ENCODE measurements around the gene BHMT2. TPM values are rescaled to one million over a fixed set of nuclear protein-coding genes. Genes with fewer than 3 reads are reported as not detected.

BHMT2 gene
- total RNA-seq, 2 experiments from 2014 or later: not detected

- H3K36me3 Mint-ChIP-seq (ENCODE audit: low read depth): no peaks in the 10 kb centered on the region
- ATAC-seq (no peak), DNase-seq (no peak)
- H3K9me3 Mint-ChIP-seq: no peaks in the 10 kb centered on the region
- intact Hi-C loops (cut with micrococcal nuclease): loop anchor here (5.0 to 10.0 kb wide), 2 partner anchors 84 to 441 kb away; no protein-coding TSS in a partner anchor
- H3K4me1 Mint-ChIP-seq (ENCODE audit: low read depth): peaks cover 5% of the 10 kb centered on the region
- no peak for TF ChIP-seq CTCF (IDR thresholded peaks at IDR 0.05)
- peaks cover 42% of the 10 kb centered on the region for H3K27me3 Mint-ChIP-seq
- POLR2A ChIA-PET: interaction anchor here (0.6 to 1.4 kb wide), 3 partner anchors 13 to 832 kb away, joined by 3 to 4 read pairs (median 3); partner anchors contain the start of gene ARSB
- CTCF ChIA-PET: interaction anchor here (0.6 to 9.6 kb wide), 14 partner anchors 7 to 441 kb away, joined by 3 to 384 read pairs (median 20); partner anchors contain the start of gene ARSB
- H3K4me3 Mint-ChIP-seq: no peak overlapping the region
- no peak overlapping the region for H3K27ac Mint-ChIP-seq
Observed at GRCh38 chr5:79023348-79023747, 46.2 kb upstream of the BHMT2 start.

GRCh38 chr5:79023947-79024346, 45.6 kb upstream of the BHMT2 start:
- Mint-ChIP-seq H3K9me3 (no peaks in the 10 kb centered on the region), H3K36me3 (ENCODE audit: low read depth) (no peaks in the 10 kb centered on the region), H3K27ac (no peak overlapping the region), H3K4me1 (ENCODE audit: low read depth) (peaks cover 5% of the 10 kb centered on the region), H3K4me3 (no peak overlapping the region), H3K27me3 (peaks cover 41% of the 10 kb centered on the region)
- no peak for ATAC-seq
- intact Hi-C loops (cut with micrococcal nuclease): loop anchor here (5.0 to 10.0 kb wide), 2 partner anchors 83 to 441 kb away; no protein-coding TSS in a partner anchor
- no peak for DNase-seq
- CTCF ChIA-PET: interaction anchor here (0.9 to 9.6 kb wide), 38 partner anchors 8 to 528 kb away, joined by 3 to 384 read pairs (median 8); partner anchors contain the start of gene ARSB
- no peak for TF ChIP-seq CTCF (IDR thresholded peaks at IDR 0.05)
- POLR2A ChIA-PET: interaction anchor here (0.6 to 1.4 kb wide), 2 partner anchors 14 to 831 kb away, joined by 3 read pairs; no protein-coding TSS in a partner anchor

GRCh38 chr5:79025054-79025472, 44.5 kb upstream of the BHMT2 start:
- intact Hi-C loops (cut with micrococcal nuclease): loop anchor here (1.0 to 10.0 kb wide), 2 partner anchors 108 to 440 kb away; no protein-coding TSS in a partner anchor
- Mint-ChIP-seq H3K9me3 (no peaks in the 10 kb centered on the region), H3K4me3 (no peak overlapping the region), H3K36me3 (ENCODE audit: low read depth) (no peaks in the 10 kb centered on the region), H3K4me1 (ENCODE audit: low read depth) (peaks cover 5% of the 10 kb centered on the region), H3K27me3 (peaks cover 31% of the 10 kb centered on the region), H3K27ac (no peak overlapping the region)
- POLR2A ChIA-PET: interaction anchor here (0.7 to 0.9 kb wide), 2 partner anchors 109 to 731 kb away, joined by 3 read pairs; no protein-coding TSS in a partner anchor
- DNase-seq (peak; percentile 55), ATAC-seq (peak; percentile 42)
- CTCF ChIA-PET: interaction anchor here (0.6 to 9.6 kb wide), 77 partner anchors 9 to 1146 kb away, joined by 3 to 384 read pairs (median 5); partner anchors contain the start of genes ARSB, BHMT2 and DMGDH
- peak; percentile 99 for TF ChIP-seq CTCF (IDR thresholded peaks at IDR 0.05)

GRCh38 chr5:79030663-79031484, 38.7 kb upstream of the BHMT2 start:
- Mint-ChIP-seq H3K4me3 (no peak overlapping the region), H3K27ac (no peak overlapping the region), H3K36me3 (ENCODE audit: low read depth) (no peaks in the 10 kb centered on the region), H3K9me3 (no peaks in the 10 kb centered on the region), H3K4me1 (ENCODE audit: low read depth) (no peaks in the 10 kb centered on the region), H3K27me3 (peaks cover 8% of the 10 kb centered on the region)
- ATAC-seq (no peak), DNase-seq (no peak)
- ChIA-PET CTCF (interaction anchor here (2.9 to 3.2 kb wide), 2 partner anchors 10 to 102 kb away, joined by 19 to 21 read pairs; no protein-coding TSS in a partner anchor), POLR2A (no interaction called here)
- intact Hi-C loops (cut with micrococcal nuclease): no loop called here
- no peak for TF ChIP-seq CTCF (IDR thresholded peaks at IDR 0.05)

Data from activated CD8-positive, alpha-beta T cell treated with anti-CD3 and anti-CD28 coated beads for 36 hours (primary cell).